GM21528 (cell line): ENCODE measurements around the gene SLC40A1.

Source experiments
- ATAC-seq: cut with Tn5 transposase; IDR thresholded peaks from one replicate; pipeline ENCODE4 v1.9.1; 2021; ENCODE audit warnings: mild to moderate bottlenecking, moderate library complexity; ENCODE audit not compliant: unreplicated experiment, low FRiP score

The SLC40A1 gene

GRCh38 chr2:189517847-189518535 is 62.6 kb downstream of the SLC40A1 start:
- no peak for ATAC-seq

GRCh38 chr2:189516546-189516945 is 64.0 kb downstream of the SLC40A1 start:
- no peak for ATAC-seq

GRCh38 chr2:189515264-189515663 is 65.3 kb downstream of the SLC40A1 start:
- no peak for ATAC-seq

- ATAC-seq = no peak
These were observed 66.5 kb downstream of the SLC40A1 start for GRCh38 chr2:189514104-189514503.

GRCh38 chr2:189512879-189513278 is 67.7 kb downstream of the SLC40A1 start:
- no peak for ATAC-seq

GRCh38 chr2:189511960-189512319 is 68.6 kb downstream of the SLC40A1 start:
- ATAC-seq = no peak

GRCh38 chr2:189511210-189511959 is 69.2 kb downstream of the SLC40A1 start:
- ATAC-seq = no peak
